DND-41 (cell line): ENCODE data around the gene BCL11B.

Experiments used
- EZH2 ChIP-seq: IDR thresholded peaks from 3 replicates; pipeline ENCODE4 v1.6.1; 2012; ENCODE audit warnings: borderline replicate concordance, low read depth, mild to moderate bottlenecking, moderate library complexity, low read length, inconsistent platforms; ENCODE audit not compliant: severe bottlenecking
- TF ChIP-seq, protein P1 (sequence below): IDR thresholded peaks from 2 replicates; pipeline ENCODE4 v1.5.1; 2012; ENCODE audit warnings: borderline replicate concordance, low read length, moderate library complexity, mild to moderate bottlenecking; ENCODE audit not compliant: poor library complexity, severe bottlenecking; ENCODE audit errors: extremely low read depth

DNA sequence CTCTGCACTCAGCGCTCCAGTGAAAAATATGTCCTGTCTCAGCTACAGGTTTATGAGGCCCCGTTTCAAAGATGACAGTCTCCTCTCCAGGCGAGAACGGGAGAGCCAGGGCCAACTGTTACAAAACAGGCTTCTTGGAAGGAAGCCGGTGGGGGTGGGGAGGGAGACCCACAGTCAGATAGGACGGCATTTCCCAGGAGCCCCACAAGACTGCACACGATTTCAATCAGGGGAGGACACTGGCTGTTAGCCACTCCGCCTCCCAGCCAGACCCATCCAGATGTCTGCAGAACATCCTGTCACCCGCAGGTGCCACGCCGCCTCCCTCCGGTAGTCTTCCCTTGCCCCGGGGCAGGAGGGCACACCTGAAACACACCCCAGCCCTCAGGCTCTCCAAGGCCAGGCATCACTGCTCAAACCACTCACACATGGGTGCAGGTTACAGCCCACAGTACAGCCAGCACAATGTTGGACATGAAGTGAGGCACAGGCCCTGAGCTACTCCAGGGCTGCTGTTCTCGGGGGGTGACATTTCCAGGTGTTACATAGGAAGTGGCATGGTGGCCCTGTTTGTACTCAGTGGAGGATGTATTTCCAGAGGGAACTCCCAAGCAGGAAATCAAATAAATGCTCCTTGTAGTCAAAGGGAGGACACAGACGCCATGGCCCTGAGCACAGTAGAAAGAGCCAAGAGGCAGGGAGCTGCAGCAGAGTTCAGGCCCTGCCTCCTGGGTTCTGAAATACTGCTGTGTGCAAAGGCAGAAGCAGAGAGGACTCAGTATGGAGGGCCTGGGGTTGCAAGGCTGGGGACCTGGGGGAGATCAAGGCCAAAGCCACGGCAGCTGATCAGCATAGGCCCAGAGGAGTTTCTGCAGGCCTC lies 138.1 kb downstream of the BCL11B start:
- TF ChIP-seq, protein P1, sequence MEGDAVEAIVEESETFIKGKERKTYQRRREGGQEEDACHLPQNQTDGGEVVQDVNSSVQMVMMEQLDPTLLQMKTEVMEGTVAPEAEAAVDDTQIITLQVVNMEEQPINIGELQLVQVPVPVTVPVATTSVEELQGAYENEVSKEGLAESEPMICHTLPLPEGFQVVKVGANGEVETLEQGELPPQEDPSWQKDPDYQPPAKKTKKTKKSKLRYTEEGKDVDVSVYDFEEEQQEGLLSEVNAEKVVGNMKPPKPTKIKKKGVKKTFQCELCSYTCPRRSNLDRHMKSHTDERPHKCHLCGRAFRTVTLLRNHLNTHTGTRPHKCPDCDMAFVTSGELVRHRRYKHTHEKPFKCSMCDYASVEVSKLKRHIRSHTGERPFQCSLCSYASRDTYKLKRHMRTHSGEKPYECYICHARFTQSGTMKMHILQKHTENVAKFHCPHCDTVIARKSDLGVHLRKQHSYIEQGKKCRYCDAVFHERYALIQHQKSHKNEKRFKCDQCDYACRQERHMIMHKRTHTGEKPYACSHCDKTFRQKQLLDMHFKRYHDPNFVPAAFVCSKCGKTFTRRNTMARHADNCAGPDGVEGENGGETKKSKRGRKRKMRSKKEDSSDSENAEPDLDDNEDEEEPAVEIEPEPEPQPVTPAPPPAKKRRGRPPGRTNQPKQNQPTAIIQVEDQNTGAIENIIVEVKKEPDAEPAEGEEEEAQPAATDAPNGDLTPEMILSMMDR = no peak
- no peak for TF ChIP-seq EZH2
